GM23338 (cell line): ENCODE measurements around the gene LTBP2. TPM values are rescaled to one million over a fixed set of nuclear protein-coding genes. Genes with fewer than 3 reads are reported as not detected.

Source experiments
- ATAC-seq: fragments of 200-7000 bp; cut with Tn5 transposase; 3 replicates; pipeline ENCODE4 v1.9.1; 2020
- DNase-seq: peaks from one replicate; pipeline ENCODE4 v3.0.0-alpha.2; 2015; ENCODE audit warnings: low spot score
- H2AFZ ChIP-seq: fragments of 200-600 bp; sonication (generic); 2 replicates; pipeline ENCODE4 v1.8.0; 2016; ENCODE audit warnings: antibody characterized with exemption, mild to moderate bottlenecking, moderate library complexity
- H3F3A ChIP-seq: fragments of 200-600 bp; sonication (generic); replicated peaks from 2 replicates; pipeline ENCODE4 v1.8.0; 2017; ENCODE audit warnings: antibody characterized with exemption, mixed run types, low read depth
- H3K27ac ChIP-seq: fragments of 200-600 bp; sonication (generic); 2 replicates; pipeline ENCODE4 v1.6.1; 2016; ENCODE audit warnings: low read depth
- H3K27me3 ChIP-seq: fragments of 200-600 bp; sonication (generic); 2 replicates; pipeline ENCODE4 v1.8.0; 2016; ENCODE audit warnings: mild to moderate bottlenecking, mixed run types, moderate library complexity; ENCODE audit not compliant: insufficient read depth
- H3K36me3 ChIP-seq: fragments of 200-600 bp; sonication (generic); 2 replicates; pipeline ENCODE4 v1.8.0; 2016; ENCODE audit warnings: mild to moderate bottlenecking; ENCODE audit not compliant: insufficient read depth
- H3K4me1 ChIP-seq: fragments of 200-600 bp; sonication (generic); 2 replicates; pipeline ENCODE4 v1.8.0; 2016; ENCODE audit warnings: mild to moderate bottlenecking, moderate library complexity; ENCODE audit not compliant: insufficient read depth
- H3K4me2 ChIP-seq: fragments of 200-600 bp; sonication (generic); 2 replicates; pipeline ENCODE4 v1.7.1; 2017; ENCODE audit warnings: mixed run types
- H3K4me3 ChIP-seq: fragments of 200-600 bp; sonication (generic); 2 replicates; pipeline ENCODE4 v1.6.1; 2016; ENCODE audit warnings: mixed run types
- H3K79me2 ChIP-seq: fragments of 200-600 bp; sonication (generic); replicated peaks from 2 replicates; pipeline ENCODE4 v1.8.0; 2017; ENCODE audit warnings: mild to moderate bottlenecking; ENCODE audit not compliant: insufficient read depth
- H3K9me2 ChIP-seq: fragments of 200-600 bp; sonication (generic); 2 replicates; pipeline ENCODE4 v1.8.0; 2017; ENCODE audit not compliant: insufficient read depth
- H4K20me1 ChIP-seq: fragments of 200-600 bp; sonication (generic); replicated peaks from 2 replicates; pipeline ENCODE4 v1.8.0; 2017; ENCODE audit warnings: mild to moderate bottlenecking; ENCODE audit not compliant: insufficient read depth
- H3K27ac Mint-ChIP-seq: 2 replicates; pipeline ENCODE4 v1.8.0; 2020; ENCODE audit warnings: inconsistent platforms, mild to moderate bottlenecking, moderate library complexity, mixed read lengths
- H3K27me3 Mint-ChIP-seq: 3 replicates; pipeline ENCODE4 v1.8.0; 2022; ENCODE audit warnings: low read depth, mild to moderate bottlenecking, moderate library complexity, mixed read lengths, inconsistent platforms; ENCODE audit not compliant: insufficient read depth, poor library complexity
- H3K36me3 Mint-ChIP-seq: 3 replicates; pipeline ENCODE4 v1.8.0; 2021; ENCODE audit warnings: low read depth, mild to moderate bottlenecking, inconsistent platforms, moderate library complexity, mixed read lengths
- H3K4me1 Mint-ChIP-seq: 3 replicates; pipeline ENCODE4 v1.8.0; 2020; ENCODE audit warnings: mild to moderate bottlenecking, inconsistent platforms, mixed read lengths
- H3K4me3 Mint-ChIP-seq: 3 replicates; pipeline ENCODE4 v1.8.0; 2021; ENCODE audit warnings: moderate library complexity, mild to moderate bottlenecking, inconsistent platforms, mixed read lengths
- H3K9me3 Mint-ChIP-seq: 3 replicates; pipeline ENCODE4 v1.8.0; 2020; ENCODE audit warnings: moderate library complexity, mild to moderate bottlenecking, inconsistent platforms, mixed read lengths
- CREB1 ChIP-seq: fragments of 250-450 bp; sonication (Bioruptor Pico); IDR thresholded peaks from 2 replicates; pipeline ENCODE4 v1.5.0; 2020; ENCODE audit warnings: low read depth, mild to moderate bottlenecking, moderate library complexity
- CTCF ChIP-seq, 2 experiments: fragments of 200-600 bp in 1 of 2; sonication (generic) in 1 of 2; conservative IDR thresholded peaks; 2 replicates each; pipeline versions ENCODE4 v1.5.1 to v1.6.1; 2016 to 2017; ENCODE audit warnings: antibody characterized with exemption in 2 of 2, low read depth in 2 of 2, mild to moderate bottlenecking in 2 of 2, moderate library complexity in 1 of 2
- EZH2 ChIP-seq: fragments of 200-600 bp; sonication (generic); IDR thresholded peaks from one replicate; pipeline ENCODE4 v1.8.0; 2017; ENCODE audit warnings: antibody characterized with exemption, mild to moderate bottlenecking, low read depth; ENCODE audit not compliant: unreplicated experiment
- EZH2phosphoT487 ChIP-seq: fragments of 200-600 bp; sonication (generic); IDR thresholded peaks from one replicate; pipeline ENCODE4 v1.8.1; 2018; ENCODE audit warnings: antibody characterized with exemption; ENCODE audit not compliant: unreplicated experiment
- JUNB ChIP-seq: IDR thresholded peaks from one replicate; pipeline ENCODE4 v1.6.1; 2016; ENCODE audit warnings: antibody characterized with exemption; ENCODE audit not compliant: unreplicated experiment
- NANOG ChIP-seq: IDR thresholded peaks from 2 replicates; pipeline ENCODE4 v1.6.1; 2016; ENCODE audit warnings: antibody characterized with exemption, borderline replicate concordance
- POLR2AphosphoS5 ChIP-seq: IDR thresholded peaks from 2 replicates; pipeline ENCODE4 v1.6.1; 2016; ENCODE audit warnings: antibody characterized with exemption, low read depth
- polyA plus RNA-seq: library from polyadenylated mRNA; unstranded; fragments of >200 nt; fragmentation: Nextera tagmentation; extraction: Ambion mirVana; gene quantifications from 2 replicates; pipeline ENCODE4 v1.2.1, GENCODE V29; 2016
- total RNA-seq: library from RNA; depleted of rRNA; stranded (reverse); fragments of >200 nt; shearing (Covaris generic); gene quantifications from 2 replicates; pipeline ENCODE4 v1.2.3, GENCODE V29; 2014
- TF ChIP-seq, protein P1 (sequence below): fragments of 250-450 bp; sonication (Bioruptor Pico); IDR thresholded peaks from 2 replicates; pipeline ENCODE4 v1.5.0; 2020; ENCODE audit warnings: mild to moderate bottlenecking, moderate library complexity

The LTBP2 gene
- total and polyA plus RNA-seq, 2 experiments from 2014 or later: 0.27 to 0.49 TPM

GRCh38 chr14:74563586-74564159 lies 48.4 kb downstream of the LTBP2 start:
- Mint-ChIP-seq H3K9me3 (no peaks in the 10 kb centered on the region), H3K27ac (no peak overlapping the region), H3K36me3 (no peaks in the 10 kb centered on the region), H3K4me1 (peaks cover 8% of the 10 kb centered on the region), H3K4me3 (no peak overlapping the region), H3K27me3 (peaks cover 2% of the 10 kb centered on the region)
- Histone ChIP-seq H3K9me2 (no peaks in the 10 kb centered on the region), H3K36me3 (no peaks in the 10 kb centered on the region), H4K20me1 (no peaks in the 10 kb centered on the region), H3F3A (no peaks in the 10 kb centered on the region), H2AFZ (no peak overlapping the region), H3K27me3 (no peaks in the 10 kb centered on the region), H3K4me1 (0 out of 2 replicates have a peak, but pooled peaks cover 6% of the 10 kb centered on the region), H3K79me2 (no peaks in the 10 kb centered on the region), H3K4me3 (no peak overlapping the region), H3K27ac (no peak overlapping the region), H3K4me2 (no peak overlapping the region)
- TF ChIP-seq, protein P1, sequence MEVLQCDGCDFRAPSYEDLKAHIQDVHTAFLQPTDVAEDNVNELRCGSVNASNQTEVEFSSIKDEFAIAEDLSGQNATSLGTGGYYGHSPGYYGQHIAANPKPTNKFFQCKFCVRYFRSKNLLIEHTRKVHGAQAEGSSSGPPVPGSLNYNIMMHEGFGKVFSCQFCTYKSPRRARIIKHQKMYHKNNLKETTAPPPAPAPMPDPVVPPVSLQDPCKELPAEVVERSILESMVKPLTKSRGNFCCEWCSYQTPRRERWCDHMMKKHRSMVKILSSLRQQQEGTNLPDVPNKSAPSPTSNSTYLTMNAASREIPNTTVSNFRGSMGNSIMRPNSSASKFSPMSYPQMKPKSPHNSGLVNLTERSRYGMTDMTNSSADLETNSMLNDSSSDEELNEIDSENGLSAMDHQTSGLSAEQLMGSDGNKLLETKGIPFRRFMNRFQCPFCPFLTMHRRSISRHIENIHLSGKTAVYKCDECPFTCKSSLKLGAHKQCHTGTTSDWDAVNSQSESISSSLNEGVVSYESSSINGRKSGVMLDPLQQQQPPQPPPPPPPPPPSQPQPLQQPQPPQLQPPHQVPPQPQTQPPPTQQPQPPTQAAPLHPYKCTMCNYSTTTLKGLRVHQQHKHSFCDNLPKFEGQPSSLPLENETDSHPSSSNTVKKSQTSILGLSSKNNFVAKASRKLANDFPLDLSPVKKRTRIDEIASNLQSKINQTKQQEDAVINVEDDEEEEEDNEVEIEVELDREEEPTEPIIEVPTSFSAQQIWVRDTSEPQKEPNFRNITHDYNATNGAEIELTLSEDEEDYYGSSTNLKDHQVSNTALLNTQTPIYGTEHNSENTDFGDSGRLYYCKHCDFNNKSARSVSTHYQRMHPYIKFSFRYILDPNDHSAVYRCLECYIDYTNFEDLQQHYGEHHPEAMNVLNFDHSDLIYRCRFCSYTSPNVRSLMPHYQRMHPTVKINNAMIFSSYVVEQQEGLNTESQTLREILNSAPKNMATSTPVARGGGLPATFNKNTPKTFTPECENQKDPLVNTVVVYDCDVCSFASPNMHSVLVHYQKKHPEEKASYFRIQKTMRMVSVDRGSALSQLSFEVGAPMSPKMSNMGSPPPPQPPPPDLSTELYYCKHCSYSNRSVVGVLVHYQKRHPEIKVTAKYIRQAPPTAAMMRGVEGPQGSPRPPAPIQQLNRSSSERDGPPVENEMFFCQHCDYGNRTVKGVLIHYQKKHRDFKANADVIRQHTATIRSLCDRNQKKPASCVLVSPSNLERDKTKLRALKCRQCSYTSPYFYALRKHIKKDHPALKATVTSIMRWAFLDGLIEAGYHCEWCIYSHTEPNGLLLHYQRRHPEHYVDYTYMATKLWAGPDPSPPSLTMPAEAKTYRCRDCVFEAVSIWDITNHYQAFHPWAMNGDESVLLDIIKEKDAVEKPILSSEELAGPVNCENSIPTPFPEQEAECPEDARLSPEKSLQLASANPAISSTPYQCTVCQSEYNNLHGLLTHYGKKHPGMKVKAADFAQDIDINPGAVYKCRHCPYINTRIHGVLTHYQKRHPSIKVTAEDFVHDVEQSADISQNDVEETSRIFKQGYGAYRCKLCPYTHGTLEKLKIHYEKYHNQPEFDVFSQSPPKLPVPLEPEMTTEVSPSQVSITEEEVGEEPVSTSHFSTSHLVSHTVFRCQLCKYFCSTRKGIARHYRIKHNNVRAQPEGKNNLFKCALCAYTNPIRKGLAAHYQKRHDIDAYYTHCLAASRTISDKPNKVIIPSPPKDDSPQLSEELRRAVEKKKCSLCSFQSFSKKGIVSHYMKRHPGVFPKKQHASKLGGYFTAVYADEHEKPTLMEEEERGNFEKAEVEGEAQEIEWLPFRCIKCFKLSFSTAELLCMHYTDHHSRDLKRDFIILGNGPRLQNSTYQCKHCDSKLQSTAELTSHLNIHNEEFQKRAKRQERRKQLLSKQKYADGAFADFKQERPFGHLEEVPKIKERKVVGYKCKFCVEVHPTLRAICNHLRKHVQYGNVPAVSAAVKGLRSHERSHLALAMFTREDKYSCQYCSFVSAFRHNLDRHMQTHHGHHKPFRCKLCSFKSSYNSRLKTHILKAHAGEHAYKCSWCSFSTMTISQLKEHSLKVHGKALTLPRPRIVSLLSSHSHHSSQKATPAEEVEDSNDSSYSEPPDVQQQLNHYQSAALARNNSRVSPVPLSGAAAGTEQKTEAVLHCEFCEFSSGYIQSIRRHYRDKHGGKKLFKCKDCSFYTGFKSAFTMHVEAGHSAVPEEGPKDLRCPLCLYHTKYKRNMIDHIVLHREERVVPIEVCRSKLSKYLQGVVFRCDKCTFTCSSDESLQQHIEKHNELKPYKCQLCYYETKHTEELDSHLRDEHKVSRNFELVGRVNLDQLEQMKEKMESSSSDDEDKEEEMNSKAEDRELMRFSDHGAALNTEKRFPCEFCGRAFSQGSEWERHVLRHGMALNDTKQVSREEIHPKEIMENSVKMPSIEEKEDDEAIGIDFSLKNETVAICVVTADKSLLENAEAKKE (CRISPR knock-in tag): no peak
- TF ChIP-seq NANOG (no peak), CREB1 (CRISPR knock-in tag) (no peak), EZH2 (no peak), CTCF (conservative IDR thresholded peaks at IDR 0.05; ENCODE audit: low read depth in 2 of 2) (no peak), EZH2phosphoT487 (no peak), POLR2AphosphoS5 (no peak), JUNB (no peak)
- no peak for DNase-seq
- no peak for ATAC-seq
